Occipital lobe (tissue), 2 donors: ENCODE data around the gene DLEC1. TPM values are rescaled to one million over a fixed set of nuclear protein-coding genes. Genes with fewer than 3 reads are reported as not detected.
"Not testable (repeated sequence)": the region's sequence is repeated elsewhere in the genome, so short reads cannot be mapped to it uniquely, and the experiment has no call there.

Experiments used
- DNase-seq: peaks from one replicate; lab custom pipeline; 2025; lab: John Stamatoyannopoulos, UW
- total RNA-seq: library from RNA; depleted of rRNA; stranded (reverse); fragments of >200 nt; gene quantifications from one replicate; pipeline ENCODE4 v1.2.3, GENCODE V29; 2014

DLEC1 gene
- total RNA-seq, 1 donor from 2014 or later: 0.78 TPM

DNA sequence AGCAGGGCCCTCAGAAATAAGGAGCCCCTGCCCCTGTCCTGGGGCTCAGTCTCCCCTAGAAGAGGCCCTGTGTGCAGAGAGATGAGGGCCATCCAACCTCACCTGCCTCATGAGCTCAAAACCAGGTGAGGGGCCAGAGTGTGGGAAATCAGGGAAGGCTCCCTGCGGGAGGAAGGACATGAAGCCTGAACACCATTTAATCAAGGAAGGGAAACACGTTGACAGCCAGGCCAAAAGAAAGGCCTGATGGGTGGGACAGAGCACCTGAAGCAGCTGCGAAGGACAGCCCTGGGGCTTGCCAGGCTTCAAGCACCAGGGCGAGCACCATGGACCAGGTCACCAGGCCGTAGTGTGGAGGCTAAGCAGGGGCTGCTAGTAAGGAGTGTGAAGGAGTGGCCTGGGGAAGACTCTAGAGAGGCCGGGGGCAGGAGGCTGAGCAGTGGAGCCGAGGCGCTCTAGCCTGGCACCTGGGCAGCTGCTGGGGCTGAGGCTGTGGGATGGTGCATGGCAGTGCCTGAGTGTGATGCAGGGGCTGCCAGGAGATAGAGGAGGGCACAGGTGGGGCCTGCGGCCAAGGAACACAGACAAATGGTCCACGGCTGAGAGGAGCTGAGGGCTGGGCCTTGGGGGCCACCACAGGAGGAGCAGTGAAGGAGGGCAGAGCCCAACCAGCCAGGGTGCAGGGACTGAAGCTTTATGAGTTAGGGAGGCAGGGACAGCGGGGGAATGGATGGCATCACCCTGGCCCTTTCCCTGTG lies 81.9 kb downstream of the DLEC1 start:
- DNase-seq: no peak

DNA sequence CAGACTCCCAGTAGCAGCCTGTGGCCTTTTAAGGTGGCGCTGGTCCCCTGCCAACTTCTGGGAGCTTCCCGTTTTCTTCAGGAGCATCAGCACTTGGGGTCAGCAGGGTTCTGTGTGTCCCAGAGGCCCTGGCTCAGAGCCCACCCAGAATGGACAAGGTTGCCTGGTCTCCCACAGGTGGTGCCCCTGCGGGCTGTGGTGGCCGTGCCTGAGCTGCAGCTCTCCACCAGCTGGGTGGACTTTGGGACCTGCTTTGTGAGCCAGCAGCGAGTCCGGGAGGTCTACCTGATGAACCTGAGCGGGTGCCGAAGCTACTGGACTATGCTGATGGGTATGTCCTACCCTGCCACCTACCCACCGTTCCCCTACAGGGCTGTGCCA lies 82.4 kb downstream of the DLEC1 start:
- no peak for DNase-seq

DNA sequence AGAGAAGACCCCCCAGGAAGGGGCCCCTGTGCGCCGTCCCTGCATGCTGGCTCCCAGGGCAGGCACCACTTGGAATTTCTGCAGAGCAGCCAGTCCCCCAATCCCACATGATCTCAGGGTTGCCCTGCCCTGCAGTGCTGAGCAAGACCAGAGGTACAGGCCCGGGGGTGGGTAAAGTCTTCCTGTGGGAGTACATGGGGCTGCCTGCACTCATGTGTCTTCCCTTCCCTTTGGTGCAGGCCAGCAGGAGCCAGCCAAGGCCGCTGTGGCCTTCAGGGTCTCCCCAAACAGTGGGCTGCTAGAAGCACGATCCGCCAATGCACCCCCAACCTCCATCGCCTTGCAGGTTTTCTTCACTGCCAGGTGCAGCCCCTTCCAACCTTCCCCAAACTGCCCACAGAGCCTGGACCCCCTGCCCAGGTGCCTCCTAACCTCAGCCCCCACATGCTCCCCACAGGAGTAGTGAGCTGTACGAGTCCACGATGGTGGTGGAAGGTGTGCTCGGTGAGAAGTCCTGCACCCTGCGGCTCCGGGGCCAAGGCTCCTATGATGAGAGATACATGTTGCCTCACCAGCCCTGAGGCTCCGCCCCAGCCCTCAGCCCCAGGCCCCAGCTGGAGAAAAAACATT lies 82.9 kb downstream of the DLEC1 start:
- no peak for DNase-seq

DNA sequence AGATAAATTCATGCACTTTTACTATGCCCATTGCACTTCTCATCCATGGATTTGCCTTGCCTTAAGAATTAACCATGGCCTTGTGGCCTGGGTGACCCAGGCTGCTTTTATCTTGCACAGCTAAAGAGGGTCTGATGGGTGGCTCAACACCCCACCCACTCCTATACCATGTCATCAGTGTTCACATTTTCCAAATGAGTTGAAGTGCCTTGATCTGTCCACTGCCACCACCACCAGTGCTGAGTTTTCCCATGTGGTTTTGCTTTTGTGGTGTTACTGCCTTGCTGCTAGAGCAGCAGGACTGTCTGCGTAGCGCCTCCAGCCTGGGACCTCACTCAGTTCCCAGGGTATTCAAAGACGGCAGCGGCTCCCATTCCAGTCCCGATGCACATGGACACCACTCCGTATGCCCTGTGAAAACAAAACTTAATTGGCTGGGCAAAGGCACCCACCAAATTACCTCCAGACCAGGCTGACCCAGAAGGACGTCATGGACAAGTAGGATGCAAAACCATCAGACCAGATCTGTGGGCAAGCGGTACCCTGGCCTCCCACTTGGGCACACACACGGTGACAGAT lies 83.8 kb downstream of the DLEC1 start:
- DNase-seq: no peak

DNA sequence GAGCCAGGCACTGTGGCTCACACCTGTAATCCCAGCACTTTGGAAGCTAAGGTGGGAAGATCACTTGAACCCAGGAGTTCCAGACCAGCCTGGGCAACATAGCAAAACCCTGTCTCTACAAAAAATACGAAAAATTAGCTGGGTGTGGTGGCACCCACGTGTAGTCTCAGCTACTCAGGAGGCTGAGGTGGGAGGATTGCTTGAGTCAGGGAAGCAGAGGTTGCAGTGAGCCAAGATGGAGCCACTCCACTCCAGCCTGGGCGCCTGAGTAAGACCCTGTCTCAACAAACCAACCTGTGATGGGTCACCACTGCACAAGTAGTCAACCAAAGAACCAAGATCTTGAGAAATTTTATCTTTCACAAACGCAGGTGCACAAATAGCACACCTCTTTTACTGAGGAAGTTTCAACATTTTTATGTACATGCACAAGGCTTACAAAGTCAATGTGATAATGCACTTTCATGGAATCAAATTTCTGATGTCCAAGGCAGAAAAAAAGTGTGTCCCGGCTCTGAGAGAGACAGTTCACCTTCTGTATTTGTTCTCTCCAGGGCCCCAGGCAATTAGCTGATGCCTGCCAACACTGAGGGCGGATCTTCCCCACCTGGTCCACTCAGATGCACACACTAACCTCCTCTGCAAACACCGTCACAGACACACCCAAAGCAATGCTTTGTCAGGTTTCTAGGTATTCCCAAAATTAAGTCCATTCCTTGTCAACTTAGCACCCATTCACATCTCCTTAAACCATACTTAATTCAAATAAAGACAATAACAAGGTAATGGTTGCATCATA lies 85.5 kb downstream of the DLEC1 start:
- no peak for DNase-seq

DNA sequence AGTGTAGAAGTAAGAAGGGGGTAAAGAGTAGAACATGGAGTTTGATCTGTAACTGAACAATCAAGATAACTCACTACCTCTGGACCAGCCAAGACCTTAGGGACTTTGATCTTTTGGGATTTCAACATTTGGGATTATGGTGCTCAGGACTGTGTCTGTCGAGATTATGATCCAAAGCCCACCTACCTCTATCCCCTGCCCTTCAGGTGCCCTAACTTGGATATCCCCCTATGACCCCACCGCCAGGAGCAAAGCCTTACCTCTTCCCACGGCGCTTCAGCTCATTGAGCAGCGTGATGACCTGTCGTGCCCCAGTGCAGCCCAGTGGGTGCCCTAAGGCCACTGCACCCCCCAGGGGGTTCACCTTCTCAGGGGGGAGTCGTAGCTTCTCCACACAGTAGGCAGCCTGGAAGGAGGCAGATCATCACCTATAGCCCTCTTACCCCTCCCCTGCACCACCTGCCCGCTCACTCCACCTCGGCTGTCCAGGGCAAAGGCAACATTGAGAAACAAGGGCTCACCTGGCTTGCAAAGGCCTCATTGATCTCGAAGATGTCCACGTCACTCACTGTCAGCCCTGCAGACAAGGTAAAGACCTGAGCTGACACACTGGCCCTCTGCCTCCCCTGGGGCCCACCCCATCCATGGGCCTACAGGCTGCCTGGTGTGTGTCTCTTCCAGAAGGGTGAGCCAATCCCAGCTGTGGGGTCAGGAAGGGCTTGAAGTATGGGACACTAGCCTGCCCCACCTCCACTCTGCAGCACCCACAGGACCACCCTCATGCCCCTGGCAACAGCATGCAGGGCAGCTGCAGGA lies 86.5 kb downstream of the DLEC1 start:
- DNase-seq: no peak

DNA sequence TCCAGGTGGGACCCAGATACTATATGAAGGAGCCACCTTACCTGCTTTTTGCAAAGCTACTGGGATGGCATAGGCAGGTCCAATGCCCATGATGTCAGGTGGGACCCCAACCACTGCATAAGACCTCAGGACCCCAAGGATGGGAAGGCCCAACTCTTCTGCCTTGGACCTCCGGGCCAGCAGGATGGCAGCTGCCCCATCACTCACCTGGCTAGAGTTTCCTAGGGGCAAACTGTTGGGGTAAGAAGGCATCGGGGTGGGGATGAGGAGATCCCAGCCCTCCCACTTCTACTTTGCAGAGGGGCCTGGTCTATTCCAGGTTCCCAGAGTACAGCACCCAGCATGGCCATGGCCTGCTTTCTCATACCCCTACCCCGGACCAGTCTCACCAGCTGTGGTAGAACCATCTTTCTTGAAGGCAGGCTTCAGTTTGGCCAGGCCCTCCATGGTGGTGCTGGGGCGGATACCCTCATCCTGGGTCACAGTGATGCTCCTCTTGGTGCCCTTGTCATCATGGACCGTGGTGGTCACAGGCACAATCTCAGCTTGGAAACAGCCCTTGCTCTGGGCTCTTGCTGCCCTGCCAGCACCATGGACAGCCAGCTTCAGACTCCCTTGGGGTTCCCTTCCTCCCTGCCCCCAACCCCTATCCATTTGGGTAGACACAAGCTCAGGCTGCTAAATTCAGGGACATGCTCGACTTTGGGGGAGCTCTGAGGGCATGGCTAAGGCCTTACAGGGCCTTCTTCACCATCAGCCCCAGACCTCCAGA lies 87.3 kb downstream of the DLEC1 start:
- no peak for DNase-seq

DNA sequence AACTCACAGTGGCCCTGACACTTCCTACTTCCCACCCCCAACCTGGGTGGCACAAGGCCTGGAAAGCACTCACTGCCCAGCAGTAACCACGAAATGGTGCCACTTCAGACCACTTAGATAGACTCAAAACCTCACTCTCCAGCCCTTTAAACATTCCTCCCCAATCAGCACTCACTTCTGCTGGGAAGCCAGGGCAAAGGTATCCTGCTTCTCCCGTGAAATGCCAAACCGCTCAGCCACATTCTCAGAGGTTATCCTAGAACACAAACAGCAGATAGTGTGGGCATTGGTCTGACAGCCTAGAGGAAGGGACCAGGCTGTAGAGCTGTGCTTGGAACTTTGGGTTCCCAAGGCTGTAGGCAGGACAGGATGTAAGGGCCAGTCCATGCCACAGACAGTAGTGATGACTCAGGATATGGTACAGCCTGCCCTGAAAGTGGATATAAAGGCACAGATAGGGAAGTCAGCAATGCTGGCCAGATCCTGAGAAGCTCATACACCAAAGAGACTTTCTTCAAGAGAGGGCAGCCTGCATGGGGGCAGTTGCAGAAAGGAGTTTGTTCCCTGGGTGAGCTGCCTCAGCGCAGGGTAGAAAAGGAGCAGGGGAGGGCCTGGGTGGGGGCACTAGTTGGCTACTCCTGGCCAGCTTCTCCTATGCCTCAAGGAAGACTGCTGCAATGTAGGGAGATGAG lies 88.7 kb downstream of the DLEC1 start:
- no peak for DNase-seq

DNA sequence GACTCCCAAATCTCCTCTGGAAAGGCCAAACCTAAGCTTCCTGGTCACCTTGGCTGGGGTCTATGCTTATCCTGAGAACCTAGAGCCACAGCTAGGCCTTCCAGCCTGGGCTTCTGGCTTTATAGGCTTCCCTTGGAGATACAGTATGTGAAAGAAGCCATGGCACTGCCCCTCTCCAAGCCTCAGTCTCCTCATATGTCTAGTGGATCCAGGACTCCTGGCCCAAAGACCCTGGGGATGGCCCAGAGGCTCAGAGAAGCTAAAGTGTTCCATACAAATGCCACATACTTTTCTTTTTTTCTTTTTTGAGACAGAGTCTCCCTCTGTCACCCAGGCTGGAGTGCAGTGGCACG lies 89.3 kb downstream of the DLEC1 start:
- DNase-seq: no peak

DNA sequence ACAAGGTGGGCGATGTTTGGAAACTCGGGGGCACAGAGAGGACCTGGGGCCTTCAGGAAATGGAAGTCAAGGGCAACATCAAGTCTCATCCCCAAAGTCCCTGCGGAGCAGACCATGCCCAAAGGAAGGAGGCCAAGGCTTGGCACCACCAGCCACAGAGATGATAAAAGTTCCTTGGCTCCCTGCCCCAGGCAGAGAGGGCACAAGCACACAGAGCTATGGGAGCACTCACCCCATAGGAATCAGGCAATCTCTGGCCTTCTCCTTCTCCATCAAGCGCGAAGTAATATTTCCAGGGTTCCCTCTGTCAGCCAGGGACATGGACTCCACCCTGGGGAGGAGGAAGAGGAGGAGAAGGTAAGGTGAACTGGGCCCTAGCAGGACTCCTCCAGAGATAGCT lies 90.0 kb downstream of the DLEC1 start:
- no peak for DNase-seq

DNA sequence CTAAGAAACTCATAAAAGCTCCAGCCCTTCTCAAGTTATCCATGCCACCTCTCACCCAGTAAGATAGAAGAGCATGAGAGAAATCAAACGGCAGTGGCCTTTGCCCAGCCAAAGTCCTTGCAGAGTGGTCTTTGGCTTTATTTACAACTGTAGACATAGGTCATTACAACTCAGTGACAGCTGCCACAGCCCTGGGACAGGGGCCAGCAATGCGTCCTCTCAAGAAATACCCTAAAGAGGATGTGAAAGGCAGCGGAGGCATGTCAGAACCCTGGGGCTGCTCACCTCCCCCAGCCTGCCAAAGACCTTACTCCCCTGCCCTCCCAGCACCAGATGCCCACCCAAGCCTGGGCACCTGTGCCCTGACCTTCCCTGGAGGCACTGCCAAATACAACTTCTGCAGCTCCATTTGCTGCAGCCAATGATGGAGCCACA lies 91.6 kb downstream of the DLEC1 start:
- no peak for DNase-seq

DNA sequence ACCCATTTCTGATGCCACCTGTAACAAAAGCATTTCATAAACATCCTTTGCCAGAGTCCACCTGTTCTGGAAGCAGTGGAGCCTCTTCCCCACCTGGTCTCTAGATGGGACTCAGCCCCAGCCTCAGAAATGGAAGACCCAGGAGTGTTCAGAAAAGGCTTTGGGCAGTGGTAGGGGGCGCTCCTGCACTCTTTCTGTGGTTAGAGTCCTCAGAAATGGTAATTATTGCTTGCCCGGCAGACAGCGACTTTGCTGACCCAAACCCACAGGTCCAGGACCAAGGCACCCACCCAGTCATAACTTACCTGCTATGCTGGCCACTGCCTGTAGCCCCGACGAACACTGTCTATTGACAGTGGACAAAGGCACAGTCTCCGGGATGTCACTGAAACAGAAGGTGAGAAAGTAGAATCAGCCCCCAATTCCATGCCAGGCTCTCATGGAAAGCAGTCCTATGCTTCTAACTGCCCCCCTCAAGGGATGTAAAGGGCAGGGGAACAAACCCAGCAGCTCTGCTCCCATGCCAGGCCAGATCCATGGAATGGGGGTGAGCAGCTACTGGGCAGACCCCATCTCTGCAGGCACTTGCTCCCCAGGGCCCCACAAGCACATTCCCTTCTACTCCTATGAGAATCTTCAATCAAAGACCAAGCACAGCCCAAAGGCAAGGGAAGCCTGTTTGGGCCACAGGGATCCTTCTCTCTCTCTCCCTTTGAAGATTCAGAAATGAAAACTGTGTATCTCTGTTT lies 92.8 kb downstream of the DLEC1 start:
- no peak for DNase-seq

DNA sequence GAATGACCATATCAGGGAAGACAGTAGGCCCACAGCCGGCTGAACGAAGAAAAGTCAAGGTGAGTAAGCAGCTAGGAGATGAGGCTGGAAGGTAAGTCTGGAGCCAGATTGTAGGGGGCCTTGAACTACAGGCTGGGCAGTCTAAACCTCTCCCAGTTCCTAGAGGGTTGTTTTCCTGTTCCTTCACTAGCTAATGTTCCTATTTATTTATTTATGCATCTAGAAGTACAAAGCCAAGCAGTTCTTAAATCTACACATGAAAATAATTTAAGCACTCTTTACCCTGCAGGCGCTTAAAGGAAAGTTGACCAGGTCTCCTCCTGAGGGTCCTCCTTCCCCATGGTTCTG lies 94.2 kb downstream of the DLEC1 start:
- DNase-seq: no peak

DNA sequence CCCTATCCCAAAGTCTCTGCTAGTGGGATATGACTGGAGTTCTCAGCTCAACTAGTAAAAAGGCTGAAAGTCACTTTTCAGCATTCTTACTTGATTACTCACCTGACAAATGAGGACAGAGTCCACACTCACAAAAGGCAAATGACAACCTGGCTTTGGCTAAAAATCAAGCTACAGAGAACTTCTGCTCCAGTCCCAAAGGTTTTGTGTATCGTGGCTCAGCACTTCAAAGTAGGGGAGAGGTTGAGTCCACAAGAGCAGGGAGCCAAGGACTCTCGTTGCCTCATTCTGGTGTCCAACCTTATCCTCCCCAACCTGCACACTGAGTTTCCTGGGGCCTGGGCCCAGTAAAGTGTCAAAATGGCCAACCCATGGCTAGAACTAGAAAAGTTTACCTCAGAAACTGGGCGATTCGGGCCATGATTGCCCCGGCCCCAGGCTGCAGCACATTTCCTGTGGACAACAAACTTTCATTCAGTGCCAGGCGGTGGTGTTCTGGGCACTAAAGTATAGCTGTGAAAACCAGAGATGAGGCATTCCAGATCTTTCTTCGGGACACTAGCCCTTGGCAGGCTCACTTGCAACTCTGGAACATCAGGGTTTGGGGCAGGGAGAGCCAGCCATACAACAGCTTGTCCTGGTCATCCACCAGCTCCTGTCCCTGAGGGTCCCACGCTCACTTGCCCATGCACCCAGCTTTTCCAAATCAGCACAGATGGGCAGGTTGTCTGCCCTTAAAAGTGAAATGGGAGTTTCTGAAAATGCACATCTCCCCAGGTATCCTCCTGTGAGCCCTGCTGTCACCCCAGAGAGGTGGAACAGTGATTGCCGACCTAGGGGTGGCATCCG lies 94.8 kb downstream of the DLEC1 start:
- no peak for DNase-seq

DNA sequence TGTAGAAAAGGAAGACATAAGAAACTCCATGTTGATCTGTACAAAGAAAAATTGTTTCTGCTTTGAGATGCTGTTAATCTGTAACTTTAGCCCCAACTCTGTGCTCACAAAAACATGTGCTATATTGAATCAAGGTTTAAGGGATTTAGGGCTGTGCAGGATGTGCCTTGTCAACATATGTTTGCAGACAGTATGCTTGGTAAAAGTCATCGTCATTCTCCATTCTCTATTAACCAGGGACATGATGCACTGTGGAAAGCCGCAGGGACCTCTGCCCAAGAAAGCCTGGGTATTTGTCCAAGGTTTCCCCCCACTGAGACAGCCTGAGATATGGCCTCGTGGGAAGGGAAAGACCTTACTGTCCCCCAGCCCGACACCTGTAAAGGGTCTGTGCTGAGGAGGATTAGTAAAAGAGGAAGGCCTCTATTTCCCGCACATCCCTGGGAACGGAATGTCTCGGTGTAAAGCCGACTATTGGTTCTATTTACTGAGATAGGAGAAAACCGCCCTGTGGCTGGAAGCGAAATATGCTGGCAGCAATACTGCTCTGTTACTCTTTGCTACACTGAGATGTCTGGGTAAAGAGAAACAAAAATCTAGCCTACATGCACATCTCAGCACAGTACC lies 95.6 kb downstream of the DLEC1 start:
- not testable (repeated sequence) for DNase-seq

DNA sequence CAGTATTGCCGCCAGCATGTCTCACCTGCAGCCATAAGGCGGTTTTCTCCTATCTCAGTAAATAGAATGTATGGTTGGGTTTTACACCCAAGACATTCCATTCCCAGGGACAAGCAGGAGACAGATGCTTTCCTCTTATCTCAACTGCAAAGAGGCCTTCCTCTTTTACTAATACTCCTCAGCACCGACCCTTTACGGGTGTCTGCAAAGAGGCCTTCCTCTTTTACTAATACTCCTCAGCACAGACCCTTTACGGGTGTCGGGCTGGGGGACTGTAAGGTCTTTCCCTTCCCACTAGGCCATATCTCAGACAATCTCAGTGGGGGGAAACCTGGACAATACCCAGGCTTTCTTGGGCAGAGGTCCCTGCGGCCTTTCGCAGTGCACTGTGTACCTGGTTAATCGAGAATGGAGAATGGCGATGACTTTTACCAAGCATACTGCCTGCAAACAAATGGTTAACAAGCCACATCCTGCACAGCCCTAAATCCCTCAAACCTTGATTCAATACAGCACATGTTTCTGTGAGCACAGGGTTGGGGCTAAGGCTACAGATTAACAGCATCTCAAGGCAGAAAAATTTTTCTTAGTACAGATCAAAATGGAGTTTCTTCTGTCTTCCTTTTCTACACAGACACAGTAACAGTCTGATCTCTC lies 96.7 kb downstream of the DLEC1 start:
- DNase-seq: not testable (repeated sequence)

DNA sequence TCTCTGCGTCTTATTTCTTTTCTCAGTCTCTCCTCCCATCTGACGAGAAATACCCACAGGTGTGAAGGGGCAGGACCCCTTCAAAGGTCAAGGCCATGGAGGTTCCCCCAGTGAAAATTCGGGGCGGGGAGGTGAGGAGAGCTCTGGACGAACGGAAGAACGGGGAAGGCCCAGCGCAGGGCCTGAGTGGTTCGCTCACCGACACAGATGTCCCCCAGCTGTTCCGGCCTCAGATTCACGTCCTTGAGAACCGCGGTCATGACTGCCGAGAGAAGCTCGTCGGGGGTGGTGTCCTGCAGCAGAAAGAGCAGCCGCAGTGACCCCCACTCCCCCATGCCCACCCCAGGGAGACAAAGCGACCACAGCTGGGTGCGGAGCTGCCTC lies 97.4 kb downstream of the DLEC1 start:
- DNase-seq: no peak
